HepG2 (cell line): Measurements from ENCODE around the gene MTFP1. TPM values are rescaled to one million over a fixed set of nuclear protein-coding genes. Genes with fewer than 3 reads are reported as not detected.

ENCODE experiments used
- CREM ChIP-seq, 2 experiments: sonication (generic) in 1 of 2; formaldehyde crosslinking in 1 of 2; IDR thresholded peaks; 2 replicates each; pipeline versions ENCODE4 v1.4.0 to v1.6.1; 2016 to 2020; ENCODE audit warnings: antibody characterized with exemption in 1 of 2, mild to moderate bottlenecking in 1 of 2, missing genetic modification reagents in 1 of 2
- DMAP1 ChIP-seq: IDR thresholded peaks from 2 replicates; pipeline ENCODE4 v1.6.1; 2016
- FOXK2 ChIP-seq: fragments of 450-650 bp; IDR thresholded peaks from 2 replicates; pipeline ENCODE4 v1.6.1; 2016
- FOXM1 ChIP-seq: sonication (generic); formaldehyde crosslinking; IDR thresholded peaks from 2 replicates; pipeline ENCODE4 v1.5.0; 2020; ENCODE audit warnings: missing genetic modification reagents
- HOXA9 ChIP-seq: sonication (generic); formaldehyde crosslinking; IDR thresholded peaks from 2 replicates; pipeline ENCODE4 v1.8.1; 2022; ENCODE audit warnings: missing genetic modification reagents, mild to moderate bottlenecking, moderate library complexity, borderline replicate concordance
- PITX1 ChIP-seq: sonication (generic); formaldehyde crosslinking; IDR thresholded peaks from 2 replicates; pipeline ENCODE4 v1.5.1; 2020; ENCODE audit warnings: mild to moderate bottlenecking, missing genetic modification reagents
- PPARG ChIP-seq: conservative IDR thresholded peaks from 2 replicates; pipeline ENCODE4 v1.6.1; 2016; ENCODE audit warnings: missing biosample characterization, missing genetic modification reagents
- RBM22 ChIP-seq: fragments of 200-400 bp; formaldehyde crosslinking; optimal IDR thresholded peaks from 2 replicates; pipeline ENCODE3; 2017; ENCODE audit warnings: mild to moderate bottlenecking, low read length, moderate library complexity
- REPIN1 ChIP-seq: sonication (generic); formaldehyde crosslinking; IDR thresholded peaks from 2 replicates; pipeline ENCODE4 v1.8.0; 2022; ENCODE audit warnings: missing genetic modification reagents, low read depth, mild to moderate bottlenecking, borderline replicate concordance
- SP4 ChIP-seq: sonication (generic); formaldehyde crosslinking; IDR thresholded peaks from 2 replicates; pipeline ENCODE4 v1.8.1; 2023; ENCODE audit warnings: mild to moderate bottlenecking, missing genetic modification reagents
- ZNF256 ChIP-seq: sonication (generic); formaldehyde crosslinking; conservative IDR thresholded peaks from 2 replicates; pipeline ENCODE4 v1.4.0; 2020; ENCODE audit warnings: missing genetic modification reagents
- ZNF331 ChIP-seq: sonication (generic); formaldehyde crosslinking; IDR thresholded peaks from 2 replicates; pipeline ENCODE4 v1.4.0; 2020; ENCODE audit warnings: missing genetic modification reagents
- ZNF451 ChIP-seq: sonication (generic); formaldehyde crosslinking; IDR thresholded peaks from 2 replicates; pipeline ENCODE4 v1.5.0; 2020; ENCODE audit warnings: mild to moderate bottlenecking, missing genetic modification reagents
- ZSCAN21 ChIP-seq: sonication (generic); formaldehyde crosslinking; IDR thresholded peaks from 2 replicates; pipeline ENCODE4 v1.8.0; 2022; ENCODE audit warnings: mild to moderate bottlenecking, missing genetic modification reagents, moderate library complexity, borderline replicate concordance
- polyA plus RNA-seq, 8 experiments: library from polyadenylated mRNA; depleted of rRNA in 3 of 8; stranded (reverse) in 7 of 8; unstranded in 1 of 8; fragments of >200 nt; fragmentation: Illumina TruSeq in 4 of 8; extraction: Trizol in 4 of 8; gene quantifications; 2 replicates each; pipeline versions ENCODE4 v1.2.1 to v1.2.3, GENCODE V29; 2011 to 2016; ENCODE audit warnings: low read depth in 4 of 8, missing spikeins in 1 of 8, mixed read lengths in 1 of 8; ENCODE audit not compliant: insufficient read depth in 1 of 8
- total RNA-seq, 5 experiments: library from RNA; depleted of rRNA; stranded (reverse); fragments of >200 nt; fragmentation: Illumina TruSeq; extraction: Trizol; gene quantifications; 2 replicates each; pipeline ENCODE4 v1.2.3, GENCODE V29; 2016; ENCODE audit warnings: low read depth in 1 of 5
- TF ChIP-seq, protein P1 (sequence below): sonication (generic); formaldehyde crosslinking; IDR thresholded peaks from 2 replicates; pipeline ENCODE4 v1.8.1; 2023; ENCODE audit warnings: mild to moderate bottlenecking, inconsistent platforms, moderate library complexity, missing genetic modification reagents, borderline replicate concordance
- TF ChIP-seq, protein P2 (sequence below): sonication (generic); formaldehyde crosslinking; IDR thresholded peaks from 2 replicates; pipeline ENCODE4 v1.4.0; 2020; ENCODE audit warnings: mild to moderate bottlenecking, missing genetic modification reagents
- TF ChIP-seq, protein P3 (sequence below): sonication (generic); formaldehyde crosslinking; IDR thresholded peaks from 2 replicates; pipeline ENCODE4 v1.4.0; 2020; ENCODE audit warnings: missing genetic modification reagents
- TF ChIP-seq, protein P4 (sequence below): IDR thresholded peaks from 2 replicates; pipeline ENCODE4 v1.6.1; 2016; ENCODE audit warnings: control low read depth
- TF ChIP-seq, protein P5 (sequence below): IDR thresholded peaks from 2 replicates; pipeline ENCODE4 v1.6.1; 2016; ENCODE audit warnings: missing biosample characterization, missing genetic modification reagents, low read depth
- TF ChIP-seq, protein P6 (sequence below): fragments of 450-650 bp; IDR thresholded peaks from 2 replicates; pipeline ENCODE4 v1.6.1; 2017; ENCODE audit warnings: mild to moderate bottlenecking

The MTFP1 gene
- total and polyA plus RNA-seq, 2 of the 13 experiments (the other 11 are each of a cell fraction or from before 2014, with no cell fraction given), result 29.5 to 45.6 TPM

DNA sequence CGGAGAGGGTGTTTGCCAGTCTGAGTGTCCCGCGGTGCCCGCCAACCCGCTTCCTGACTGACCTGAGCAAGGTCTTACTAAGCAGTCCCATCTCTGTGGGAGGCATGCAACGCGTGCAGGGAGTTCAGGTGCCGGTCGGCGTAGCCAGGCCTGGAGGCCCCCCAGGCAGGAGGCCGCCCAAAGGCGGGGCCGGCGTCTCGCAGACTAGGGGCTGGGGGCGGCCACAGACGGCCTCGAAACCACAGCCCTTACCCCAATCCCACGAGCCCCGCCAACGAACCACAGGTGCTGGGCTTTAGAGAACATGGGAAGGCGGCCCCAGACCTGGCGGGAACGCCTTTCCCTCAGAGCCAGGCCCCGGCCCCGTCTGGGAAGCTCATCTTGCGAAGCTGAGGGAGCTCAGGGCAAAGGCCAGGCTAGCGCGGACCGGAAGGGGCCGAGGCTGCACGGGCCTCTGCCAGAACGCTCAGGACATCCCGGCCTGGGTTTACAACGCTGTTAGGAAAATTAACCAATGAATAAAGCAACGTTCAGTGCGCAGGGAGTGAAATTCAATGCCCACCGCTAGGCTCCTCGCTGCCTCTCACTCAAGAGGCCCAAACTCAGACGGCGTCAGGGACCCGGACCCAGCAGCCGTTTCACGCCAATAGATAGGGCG is 2.1 kb upstream of the MTFP1 start (continued):
- TF ChIP-seq, protein P1, sequence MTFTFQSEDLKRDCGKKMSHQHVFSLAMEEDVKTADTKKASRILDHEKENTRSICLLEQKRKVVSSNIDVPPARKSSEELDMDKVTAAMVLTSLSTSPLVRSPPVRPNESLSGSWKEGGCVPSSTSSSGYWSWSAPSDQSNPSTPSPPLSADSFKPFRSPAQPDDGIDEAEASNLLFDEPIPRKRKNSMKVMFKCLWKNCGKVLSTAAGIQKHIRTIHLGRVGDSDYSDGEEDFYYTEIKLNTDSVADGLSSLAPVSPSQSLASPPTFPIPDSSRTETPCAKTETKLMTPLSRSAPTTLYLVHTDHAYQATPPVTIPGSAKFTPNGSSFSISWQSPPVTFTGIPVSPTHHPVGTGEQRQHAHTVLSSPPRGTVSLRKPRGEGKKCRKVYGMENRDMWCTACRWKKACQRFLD (CRISPR knock-in tag), result peak; percentile 85; the same call in 1 of the 2 replicates
- TF ChIP-seq ZNF256 (CRISPR knock-in tag), result peak; percentile 77
- TF ChIP-seq DMAP1 (CRISPR knock-in tag), result peak; percentile 90
- peak; percentile 74; the same call in 1 of the 2 replicates for TF ChIP-seq FOXM1 (CRISPR knock-in tag)
- TF ChIP-seq CREM (IDR thresholded peaks at IDR 0.05), result no peak
- TF ChIP-seq CREM (CRISPR knock-in tag; IDR thresholded peaks at IDR 0.05), result no peak; the same call in 1 of the 2 replicates
- TF ChIP-seq, protein P2, sequence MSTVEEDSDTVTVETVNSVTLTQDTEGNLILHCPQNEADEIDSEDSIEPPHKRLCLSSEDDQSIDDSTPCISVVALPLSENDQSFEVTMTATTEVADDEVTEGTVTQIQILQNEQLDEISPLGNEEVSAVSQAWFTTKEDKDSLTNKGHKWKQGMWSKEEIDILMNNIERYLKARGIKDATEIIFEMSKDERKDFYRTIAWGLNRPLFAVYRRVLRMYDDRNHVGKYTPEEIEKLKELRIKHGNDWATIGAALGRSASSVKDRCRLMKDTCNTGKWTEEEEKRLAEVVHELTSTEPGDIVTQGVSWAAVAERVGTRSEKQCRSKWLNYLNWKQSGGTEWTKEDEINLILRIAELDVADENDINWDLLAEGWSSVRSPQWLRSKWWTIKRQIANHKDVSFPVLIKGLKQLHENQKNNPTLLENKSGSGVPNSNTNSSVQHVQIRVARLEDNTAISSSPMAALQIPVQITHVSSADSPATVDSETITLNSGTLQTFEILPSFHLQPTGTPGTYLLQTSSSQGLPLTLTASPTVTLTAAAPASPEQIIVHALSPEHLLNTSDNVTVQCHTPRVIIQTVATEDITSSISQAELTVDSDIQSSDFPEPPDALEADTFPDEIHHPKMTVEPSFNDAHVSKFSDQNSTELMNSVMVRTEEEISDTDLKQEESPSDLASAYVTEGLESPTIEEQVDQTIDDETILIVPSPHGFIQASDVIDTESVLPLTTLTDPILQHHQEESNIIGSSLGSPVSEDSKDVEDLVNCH (CRISPR knock-in tag), result 0 out of 2 replicates have a peak, but pooled peaks have one; percentile 44
- TF ChIP-seq ZNF331 (CRISPR knock-in tag), result no peak; the same call in 1 of the 2 replicates
- TF ChIP-seq, protein P3, sequence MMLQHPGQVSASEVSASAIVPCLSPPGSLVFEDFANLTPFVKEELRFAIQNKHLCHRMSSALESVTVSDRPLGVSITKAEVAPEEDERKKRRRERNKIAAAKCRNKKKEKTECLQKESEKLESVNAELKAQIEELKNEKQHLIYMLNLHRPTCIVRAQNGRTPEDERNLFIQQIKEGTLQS (CRISPR knock-in tag), result no peak
- no peak for TF ChIP-seq FOXK2
- no peak for TF ChIP-seq SP4 (CRISPR knock-in tag)
- no peak for TF ChIP-seq HOXA9 (CRISPR knock-in tag)
- TF ChIP-seq, protein P4, sequence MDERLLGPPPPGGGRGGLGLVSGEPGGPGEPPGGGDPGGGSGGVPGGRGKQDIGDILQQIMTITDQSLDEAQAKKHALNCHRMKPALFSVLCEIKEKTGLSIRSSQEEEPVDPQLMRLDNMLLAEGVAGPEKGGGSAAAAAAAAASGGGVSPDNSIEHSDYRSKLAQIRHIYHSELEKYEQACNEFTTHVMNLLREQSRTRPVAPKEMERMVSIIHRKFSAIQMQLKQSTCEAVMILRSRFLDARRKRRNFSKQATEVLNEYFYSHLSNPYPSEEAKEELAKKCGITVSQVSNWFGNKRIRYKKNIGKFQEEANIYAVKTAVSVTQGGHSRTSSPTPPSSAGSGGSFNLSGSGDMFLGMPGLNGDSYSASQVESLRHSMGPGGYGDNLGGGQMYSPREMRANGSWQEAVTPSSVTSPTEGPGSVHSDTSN (CRISPR knock-in tag), result no peak
- no peak; the same call in 1 of the 2 replicates for TF ChIP-seq ZSCAN21
- TF ChIP-seq REPIN1 (CRISPR knock-in tag), result peak; percentile 20; the same call in 1 of the 2 replicates
- TF ChIP-seq RBM22, result no peak
- TF ChIP-seq PITX1 (CRISPR knock-in tag), result peak; percentile 47; the same call in 1 of the 2 replicates
- TF ChIP-seq ZNF451 (CRISPR knock-in tag), result no peak; the same call in none of the 2 replicates
- TF ChIP-seq, protein P5, sequence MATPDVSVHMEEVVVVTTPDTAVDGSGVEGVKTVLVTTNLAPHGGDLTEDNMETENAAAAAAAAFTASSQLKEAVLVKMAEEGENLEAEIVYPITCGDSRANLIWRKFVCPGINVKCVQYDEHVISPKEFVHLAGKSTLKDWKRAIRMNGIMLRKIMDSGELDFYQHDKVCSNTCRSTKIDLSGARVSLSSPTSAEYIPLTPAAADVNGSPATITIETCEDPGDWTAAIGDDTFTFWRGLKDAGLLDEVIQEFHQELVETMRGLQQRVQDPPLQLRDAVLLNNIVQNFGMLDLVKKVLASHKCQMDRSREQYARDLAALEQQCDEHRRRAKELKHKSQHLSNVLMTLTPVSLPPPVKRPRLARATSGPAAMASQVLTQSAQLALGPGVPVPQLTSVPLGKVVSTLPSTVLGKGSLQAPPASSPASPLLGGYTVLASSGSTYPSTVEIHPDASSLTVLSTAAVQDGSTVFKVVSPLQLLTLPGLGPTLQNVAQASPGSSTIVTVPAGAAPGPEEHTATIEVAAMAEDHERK (CRISPR knock-in tag), result no peak
- no peak; the same call in none of the 2 replicates for TF ChIP-seq PPARG
- TF ChIP-seq, protein P6, sequence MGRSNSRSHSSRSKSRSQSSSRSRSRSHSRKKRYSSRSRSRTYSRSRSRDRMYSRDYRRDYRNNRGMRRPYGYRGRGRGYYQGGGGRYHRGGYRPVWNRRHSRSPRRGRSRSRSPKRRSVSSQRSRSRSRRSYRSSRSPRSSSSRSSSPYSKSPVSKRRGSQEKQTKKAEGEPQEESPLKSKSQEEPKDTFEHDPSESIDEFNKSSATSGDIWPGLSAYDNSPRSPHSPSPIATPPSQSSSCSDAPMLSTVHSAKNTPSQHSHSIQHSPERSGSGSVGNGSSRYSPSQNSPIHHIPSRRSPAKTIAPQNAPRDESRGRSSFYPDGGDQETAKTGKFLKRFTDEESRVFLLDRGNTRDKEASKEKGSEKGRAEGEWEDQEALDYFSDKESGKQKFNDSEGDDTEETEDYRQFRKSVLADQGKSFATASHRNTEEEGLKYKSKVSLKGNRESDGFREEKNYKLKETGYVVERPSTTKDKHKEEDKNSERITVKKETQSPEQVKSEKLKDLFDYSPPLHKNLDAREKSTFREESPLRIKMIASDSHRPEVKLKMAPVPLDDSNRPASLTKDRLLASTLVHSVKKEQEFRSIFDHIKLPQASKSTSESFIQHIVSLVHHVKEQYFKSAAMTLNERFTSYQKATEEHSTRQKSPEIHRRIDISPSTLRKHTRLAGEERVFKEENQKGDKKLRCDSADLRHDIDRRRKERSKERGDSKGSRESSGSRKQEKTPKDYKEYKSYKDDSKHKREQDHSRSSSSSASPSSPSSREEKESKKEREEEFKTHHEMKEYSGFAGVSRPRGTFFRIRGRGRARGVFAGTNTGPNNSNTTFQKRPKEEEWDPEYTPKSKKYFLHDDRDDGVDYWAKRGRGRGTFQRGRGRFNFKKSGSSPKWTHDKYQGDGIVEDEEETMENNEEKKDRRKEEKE, result no peak
